ENCODE measurements around the gene PLEKHN1.

The PLEKHN1 gene

GRCh38 chr1:1020415-1021009 is 54.2 kb downstream of the PLEKHN1 start:
- H3K27ac Mint-ChIP-seq: no peak overlapping the region
- H3K27me3 Mint-ChIP-seq: no peaks in the 10 kb centered on the region
- H3K9me3 Mint-ChIP-seq (ENCODE audit: low read depth): no peaks in the 10 kb centered on the region
- H3K36me3 Mint-ChIP-seq: peaks cover 2% of the 10 kb centered on the region
- no peak overlapping the region for H3K4me3 Mint-ChIP-seq
- H3K4me1 Mint-ChIP-seq (ENCODE audit: low read depth): peaks cover 13% of the 10 kb centered on the region

- Mint-ChIP-seq H3K4me3 (no peak overlapping the region), H3K4me1 (ENCODE audit: low read depth) (peaks cover 13% of the 10 kb centered on the region), H3K36me3 (peaks cover 2% of the 10 kb centered on the region), H3K9me3 (ENCODE audit: low read depth) (no peaks in the 10 kb centered on the region), H3K27ac (no peak overlapping the region), H3K27me3 (no peaks in the 10 kb centered on the region)
These were observed 55.0 kb downstream of the PLEKHN1 start for GRCh38 chr1:1021010-1021919.

GRCh38 chr1:1021920-1022259 is 55.6 kb downstream of the PLEKHN1 start:
- H3K4me1 Mint-ChIP-seq (ENCODE audit: low read depth): peaks cover 13% of the 10 kb centered on the region
- H3K9me3 Mint-ChIP-seq (ENCODE audit: low read depth): no peaks in the 10 kb centered on the region
- no peak overlapping the region for H3K4me3 Mint-ChIP-seq
- H3K36me3 Mint-ChIP-seq: peaks cover 2% of the 10 kb centered on the region
- no peaks in the 10 kb centered on the region for H3K27me3 Mint-ChIP-seq
- no peak overlapping the region for H3K27ac Mint-ChIP-seq

- H3K4me1 Mint-ChIP-seq (ENCODE audit: low read depth): peaks cover 9% of the 10 kb centered on the region
- H3K27ac Mint-ChIP-seq: no peak overlapping the region
- H3K36me3 Mint-ChIP-seq: no peaks in the 10 kb centered on the region
- H3K4me3 Mint-ChIP-seq: no peak overlapping the region
- H3K27me3 Mint-ChIP-seq: no peaks in the 10 kb centered on the region
- H3K9me3 Mint-ChIP-seq (ENCODE audit: low read depth): no peaks in the 10 kb centered on the region
These were observed 56.2 kb downstream of the PLEKHN1 start for GRCh38 chr1:1022302-1023009.

GRCh38 chr1:1023700-1024099 is 57.4 kb downstream of the PLEKHN1 start:
- Mint-ChIP-seq H3K9me3 (ENCODE audit: low read depth) (no peaks in the 10 kb centered on the region), H3K27me3 (no peaks in the 10 kb centered on the region), H3K36me3 (no peaks in the 10 kb centered on the region), H3K4me1 (ENCODE audit: low read depth) (peaks cover 7% of the 10 kb centered on the region), H3K27ac (no peak overlapping the region), H3K4me3 (no peak overlapping the region)

GRCh38 chr1:1024149-1024770 is 58.0 kb downstream of the PLEKHN1 start:
- H3K4me3 Mint-ChIP-seq: no peak overlapping the region
- H3K36me3 Mint-ChIP-seq: no peaks in the 10 kb centered on the region
- H3K27me3 Mint-ChIP-seq: no peaks in the 10 kb centered on the region
- H3K9me3 Mint-ChIP-seq (ENCODE audit: low read depth): no peaks in the 10 kb centered on the region
- H3K27ac Mint-ChIP-seq: no peak overlapping the region
- peaks cover 5% of the 10 kb centered on the region for H3K4me1 Mint-ChIP-seq (ENCODE audit: low read depth)

DNA sequence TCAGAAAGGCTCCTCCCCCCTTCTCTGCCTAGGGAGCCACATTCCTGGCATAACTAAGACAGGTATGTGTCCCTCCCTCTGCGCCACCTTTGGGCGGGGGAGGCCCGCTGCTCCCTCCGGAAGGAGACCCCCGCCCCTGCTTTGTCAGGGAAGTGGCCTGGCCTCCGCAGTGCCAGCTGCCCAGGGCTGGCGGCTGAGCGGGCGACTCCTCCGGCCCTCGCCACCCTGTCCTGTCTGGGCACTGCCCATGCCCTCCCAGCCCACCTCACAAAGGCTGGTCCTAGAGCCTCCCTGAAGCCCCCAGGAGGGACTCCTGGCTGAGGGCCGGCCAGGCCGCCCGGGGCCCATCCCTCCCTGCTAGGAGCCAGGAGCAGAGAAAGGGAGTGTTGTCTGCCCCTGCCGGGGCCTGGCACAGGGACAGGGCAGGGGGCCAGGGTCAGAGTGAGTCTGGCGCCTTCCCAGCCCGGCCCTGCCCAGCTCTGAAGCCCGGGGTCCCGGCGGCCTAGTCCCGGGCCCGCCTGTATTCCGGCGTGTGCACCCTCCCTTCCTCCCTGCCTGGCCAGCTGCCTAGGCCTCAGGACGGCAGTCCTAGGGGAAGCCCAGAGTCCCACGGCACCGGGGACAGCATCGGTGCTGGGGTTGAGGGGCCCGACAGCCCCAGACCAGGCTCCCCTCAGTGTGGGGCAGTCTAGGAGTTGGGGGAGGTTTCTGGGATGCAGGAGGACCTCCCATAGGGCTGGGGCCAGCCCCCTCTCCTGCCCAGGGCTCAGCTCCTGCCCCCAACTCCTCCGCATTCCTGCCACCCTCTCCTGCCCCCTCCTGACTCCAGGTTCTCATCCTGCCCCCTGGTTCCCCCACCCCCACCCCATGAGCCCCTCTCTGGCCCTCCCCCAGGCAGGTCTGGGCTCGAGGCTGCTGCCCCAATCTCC is 58.8 kb downstream of the PLEKHN1 start:
- no peaks in the 10 kb centered on the region for H3K9me3 Mint-ChIP-seq (ENCODE audit: low read depth)
- peaks cover 5% of the 10 kb centered on the region for H3K4me1 Mint-ChIP-seq (ENCODE audit: low read depth)
- H3K4me3 Mint-ChIP-seq: no peak overlapping the region
- no peaks in the 10 kb centered on the region for H3K27me3 Mint-ChIP-seq
- no peaks in the 10 kb centered on the region for H3K36me3 Mint-ChIP-seq
- no peak overlapping the region for H3K27ac Mint-ChIP-seq
